HepG2 (cell line): ENCODE results near the gene NAT10. TPM values are rescaled to one million over a fixed set of nuclear protein-coding genes. Genes with fewer than 3 reads are reported as not detected.

Experiments used
- CAMTA2 ChIP-seq: sonication (generic); formaldehyde crosslinking; IDR thresholded peaks from 2 replicates; pipeline ENCODE4 v1.4.0; 2020; ENCODE audit warnings: mild to moderate bottlenecking, missing genetic modification reagents, borderline replicate concordance
- FIP1L1 ChIP-seq: fragments of 200-400 bp; formaldehyde crosslinking; IDR thresholded peaks from 2 replicates; pipeline ENCODE4 v1.6.1; 2018; ENCODE audit warnings: low read depth, mild to moderate bottlenecking, low read length, moderate library complexity, borderline replicate concordance; ENCODE audit not compliant: insufficient read depth
- KLF15 ChIP-seq: sonication (generic); formaldehyde crosslinking; IDR thresholded peaks from 2 replicates; pipeline ENCODE4 v1.8.1; 2023; ENCODE audit warnings: borderline replicate concordance, mild to moderate bottlenecking, inconsistent platforms, missing genetic modification reagents, mixed read lengths
- MED8 ChIP-seq: sonication (generic); formaldehyde crosslinking; IDR thresholded peaks from 2 replicates; pipeline ENCODE4 v1.8.1; 2023; ENCODE audit warnings: mild to moderate bottlenecking, missing genetic modification reagents; ENCODE audit not compliant: insufficient replicate concordance
- SNAI1 ChIP-seq: sonication (generic); formaldehyde crosslinking; IDR thresholded peaks from 2 replicates; pipeline ENCODE4 v1.5.0; 2020; ENCODE audit warnings: mild to moderate bottlenecking, missing genetic modification reagents, borderline replicate concordance
- TGIF2 ChIP-seq: IDR thresholded peaks from 2 replicates; pipeline ENCODE4 v1.6.1; 2016; ENCODE audit warnings: control low read depth, missing compliant biosample characterization
- ZBTB8A ChIP-seq: sonication (generic); formaldehyde crosslinking; IDR thresholded peaks from 2 replicates; pipeline ENCODE4 v1.4.0; 2020; ENCODE audit warnings: mild to moderate bottlenecking, low read depth, missing genetic modification reagents, borderline replicate concordance
- ZNF207 ChIP-seq: fragments of 450-650 bp; IDR thresholded peaks from 2 replicates; pipeline ENCODE4 v1.6.1; 2016; ENCODE audit warnings: antibody characterized with exemption, borderline replicate concordance
- ZNF263 ChIP-seq: sonication (generic); formaldehyde crosslinking; IDR thresholded peaks from 2 replicates; pipeline ENCODE4 v1.4.0; 2020; ENCODE audit warnings: missing genetic modification reagents
- ZNF674 ChIP-seq: sonication (generic); formaldehyde crosslinking; IDR thresholded peaks from 2 replicates; pipeline ENCODE4 v1.5.0; 2020; ENCODE audit warnings: low read depth, mild to moderate bottlenecking, missing genetic modification reagents
- ZNF777 ChIP-seq: sonication (generic); formaldehyde crosslinking; IDR thresholded peaks from 2 replicates; pipeline ENCODE4 v1.4.0; 2020; ENCODE audit warnings: missing genetic modification reagents
- polyA plus RNA-seq, 8 experiments: library from polyadenylated mRNA; depleted of rRNA in 3 of 8; stranded (reverse) in 7 of 8; unstranded in 1 of 8; fragments of >200 nt; fragmentation: Illumina TruSeq in 4 of 8; extraction: Trizol in 4 of 8; gene quantifications; 2 replicates each; pipeline versions ENCODE4 v1.2.1 to v1.2.3, GENCODE V29; 2011 to 2016; ENCODE audit warnings: low read depth in 4 of 8, missing spikeins in 1 of 8, mixed read lengths in 1 of 8; ENCODE audit not compliant: insufficient read depth in 1 of 8
- total RNA-seq, 5 experiments: library from RNA; depleted of rRNA; stranded (reverse); fragments of >200 nt; fragmentation: Illumina TruSeq; extraction: Trizol; gene quantifications; 2 replicates each; pipeline ENCODE4 v1.2.3, GENCODE V29; 2016; ENCODE audit warnings: low read depth in 1 of 5
- TF ChIP-seq, protein P1 (sequence below): sonication (generic); formaldehyde crosslinking; IDR thresholded peaks from 2 replicates; pipeline ENCODE4 v1.4.0; 2020; ENCODE audit warnings: mild to moderate bottlenecking, missing genetic modification reagents
- TF ChIP-seq, protein P2 (sequence below): sonication (generic); formaldehyde crosslinking; IDR thresholded peaks from 2 replicates; pipeline ENCODE4 v1.5.0; 2020; ENCODE audit warnings: mild to moderate bottlenecking, missing genetic modification reagents
- TF ChIP-seq, protein P3 (sequence below): sonication (generic); formaldehyde crosslinking; IDR thresholded peaks from 2 replicates; pipeline ENCODE4 v1.5.0; 2020; ENCODE audit warnings: missing genetic modification reagents
- TF ChIP-seq, protein P4 (sequence below): sonication (generic); formaldehyde crosslinking; IDR thresholded peaks from 2 replicates; pipeline ENCODE4 v1.9.0; 2022; ENCODE audit warnings: missing genetic modification reagents, mild to moderate bottlenecking, borderline replicate concordance

Gene NAT10
- total and polyA plus RNA-seq, 2 of the 13 experiments (the other 11 are each of a cell fraction or from before 2014, with no cell fraction given): 33.9 to 51.9 TPM

DNA sequence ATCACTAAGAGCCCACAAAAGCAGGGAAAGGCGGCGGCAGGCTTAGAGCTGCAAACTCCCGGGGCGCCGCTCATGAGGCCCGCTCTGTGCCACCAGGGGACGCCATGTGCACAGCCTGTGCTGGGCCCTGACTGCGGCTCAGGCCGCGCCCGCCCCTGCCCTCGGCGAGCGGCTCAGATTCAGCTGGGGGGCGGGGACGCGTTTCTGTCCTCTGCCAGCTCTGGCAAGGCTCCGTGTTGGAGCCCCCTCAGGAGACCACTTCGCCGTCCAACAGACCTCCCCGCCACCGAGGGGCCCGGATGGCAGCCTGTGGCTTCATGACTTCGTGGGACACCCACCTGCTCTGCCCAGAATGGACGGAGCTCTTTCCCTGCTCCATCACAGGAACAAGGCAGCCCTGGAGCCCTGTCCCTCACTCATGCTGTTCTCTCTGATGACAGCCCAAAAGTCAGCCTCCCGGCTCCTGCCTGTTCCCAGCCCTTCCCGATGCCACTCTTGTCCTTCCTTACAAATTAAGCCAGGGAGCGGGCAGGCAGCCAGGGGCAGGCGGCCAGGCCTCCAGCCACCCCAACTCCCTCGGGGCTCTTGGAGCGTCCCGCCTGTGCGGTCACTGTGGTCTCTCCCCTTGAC, 69.1 kb downstream of the NAT10 start (continued):
- TF ChIP-seq, protein P1, sequence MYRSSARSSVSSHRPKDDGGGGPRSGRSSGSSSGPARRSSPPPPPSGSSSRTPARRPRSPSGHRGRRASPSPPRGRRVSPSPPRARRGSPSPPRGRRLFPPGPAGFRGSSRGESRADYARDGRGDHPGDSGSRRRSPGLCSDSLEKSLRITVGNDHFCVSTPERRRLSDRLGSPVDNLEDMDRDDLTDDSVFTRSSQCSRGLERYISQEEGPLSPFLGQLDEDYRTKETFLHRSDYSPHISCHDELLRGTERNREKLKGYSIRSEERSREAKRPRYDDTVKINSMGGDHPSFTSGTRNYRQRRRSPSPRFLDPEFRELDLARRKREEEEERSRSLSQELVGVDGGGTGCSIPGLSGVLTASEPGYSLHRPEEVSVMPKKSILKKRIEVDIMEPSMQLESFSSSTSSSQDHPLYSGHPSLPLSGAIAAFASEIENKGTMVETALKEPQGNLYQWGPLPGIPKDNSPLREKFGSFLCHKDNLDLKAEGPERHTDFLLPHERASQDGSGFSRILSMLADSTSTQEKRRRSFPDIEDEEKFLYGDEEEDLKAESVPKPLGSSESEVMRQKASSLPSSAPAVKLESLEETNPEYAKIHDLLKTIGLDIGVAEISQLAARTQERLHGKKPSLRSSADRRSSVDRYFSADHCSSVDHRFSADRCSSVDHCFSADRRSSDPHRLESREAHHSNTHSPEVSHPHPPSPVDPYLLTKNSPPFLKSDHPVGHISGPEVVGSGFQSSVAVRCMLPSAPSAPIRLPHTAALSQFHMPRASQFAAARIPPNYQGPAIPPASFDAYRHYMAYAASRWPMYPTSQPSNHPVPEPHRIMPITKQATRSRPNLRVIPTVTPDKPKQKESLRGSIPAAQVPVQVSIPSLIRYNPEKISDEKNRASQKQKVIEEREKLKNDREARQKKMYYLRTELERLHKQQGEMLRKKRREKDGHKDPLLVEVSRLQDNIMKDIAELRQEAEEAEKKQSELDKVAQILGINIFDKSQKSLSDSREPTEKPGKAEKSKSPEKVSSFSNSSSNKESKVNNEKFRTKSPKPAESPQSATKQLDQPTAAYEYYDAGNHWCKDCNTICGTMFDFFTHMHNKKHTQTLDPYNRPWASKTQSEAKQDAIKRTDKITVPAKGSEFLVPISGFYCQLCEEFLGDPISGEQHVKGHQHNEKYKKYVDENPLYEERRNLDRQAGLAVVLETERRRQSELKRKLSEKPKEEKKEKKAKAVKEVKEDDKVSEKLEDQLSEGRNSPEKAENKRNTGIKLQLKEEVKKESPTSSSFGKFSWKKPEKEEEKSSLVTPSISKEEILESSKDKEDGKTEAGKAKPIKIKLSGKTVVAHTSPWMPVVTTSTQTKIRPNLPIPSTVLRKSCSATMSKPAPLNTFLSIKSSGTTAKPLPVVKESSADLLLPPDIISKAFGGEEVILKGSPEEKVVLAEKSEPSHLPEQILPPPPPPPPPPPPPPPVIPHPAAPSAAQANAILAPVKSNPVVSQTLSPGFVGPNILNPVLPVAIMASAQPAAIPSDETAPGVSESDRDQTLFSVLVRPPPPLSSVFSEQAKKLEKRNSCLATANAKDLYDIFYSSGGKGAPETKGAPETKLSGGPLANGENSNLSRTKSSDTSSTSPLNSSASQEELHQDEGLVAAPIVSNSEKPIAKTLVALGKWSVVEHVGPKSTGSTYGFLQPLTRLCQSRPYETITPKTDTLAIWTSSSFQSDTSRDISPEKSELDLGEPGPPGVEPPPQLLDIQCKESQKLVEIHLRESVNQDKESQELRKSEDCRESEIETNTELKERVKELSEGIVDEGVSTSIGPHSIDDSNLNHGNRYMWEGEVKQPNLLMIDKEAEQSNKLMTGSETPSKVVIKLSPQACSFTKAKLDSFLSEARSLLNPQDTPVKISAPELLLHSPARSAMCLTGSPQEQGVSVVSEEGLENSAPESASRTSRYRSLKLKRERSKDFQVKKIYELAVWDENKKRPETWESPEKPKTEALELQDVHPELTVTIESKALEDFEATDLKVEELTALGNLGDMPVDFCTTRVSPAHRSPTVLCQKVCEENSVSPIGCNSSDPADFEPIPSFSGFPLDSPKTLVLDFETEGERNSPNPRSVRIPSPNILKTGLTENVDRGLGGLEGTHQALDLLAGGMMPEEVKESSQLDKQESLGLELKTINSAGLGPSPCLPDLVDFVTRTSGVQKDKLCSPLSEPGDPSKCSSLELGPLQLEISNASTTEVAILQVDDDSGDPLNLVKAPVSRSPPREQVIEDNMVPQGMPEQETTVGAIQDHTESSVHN (CRISPR knock-in tag): no peak
- TF ChIP-seq, protein P2, sequence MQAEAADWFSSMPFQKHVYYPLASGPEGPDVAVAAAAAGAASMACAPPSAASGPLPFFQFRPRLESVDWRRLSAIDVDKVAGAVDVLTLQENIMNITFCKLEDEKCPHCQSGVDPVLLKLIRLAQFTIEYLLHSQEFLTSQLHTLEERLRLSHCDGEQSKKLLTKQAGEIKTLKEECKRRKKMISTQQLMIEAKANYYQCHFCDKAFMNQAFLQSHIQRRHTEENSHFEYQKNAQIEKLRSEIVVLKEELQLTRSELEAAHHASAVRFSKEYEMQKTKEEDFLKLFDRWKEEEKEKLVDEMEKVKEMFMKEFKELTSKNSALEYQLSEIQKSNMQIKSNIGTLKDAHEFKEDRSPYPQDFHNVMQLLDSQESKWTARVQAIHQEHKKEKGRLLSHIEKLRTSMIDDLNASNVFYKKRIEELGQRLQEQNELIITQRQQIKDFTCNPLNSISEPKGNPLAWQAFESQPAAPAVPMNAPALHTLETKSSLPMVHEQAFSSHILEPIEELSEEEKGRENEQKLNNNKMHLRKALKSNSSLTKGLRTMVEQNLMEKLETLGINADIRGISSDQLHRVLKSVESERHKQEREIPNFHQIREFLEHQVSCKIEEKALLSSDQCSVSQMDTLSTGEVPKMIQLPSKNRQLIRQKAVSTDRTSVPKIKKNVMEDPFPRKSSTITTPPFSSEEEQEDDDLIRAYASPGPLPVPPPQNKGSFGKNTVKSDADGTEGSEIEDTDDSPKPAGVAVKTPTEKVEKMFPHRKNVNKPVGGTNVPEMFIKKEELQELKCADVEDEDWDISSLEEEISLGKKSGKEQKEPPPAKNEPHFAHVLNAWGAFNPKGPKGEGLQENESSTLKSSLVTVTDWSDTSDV: no peak
- TF ChIP-seq ZNF674 (no peak), KLF15 (CRISPR knock-in tag) (no peak), CAMTA2 (CRISPR knock-in tag) (no peak), ZNF207 (no peak), SNAI1 (CRISPR knock-in tag) (no peak), ZNF777 (CRISPR knock-in tag) (peak; percentile 74; the same call in 1 of the 2 replicates), FIP1L1 (no peak), ZBTB8A (CRISPR knock-in tag) (no peak), TGIF2 (CRISPR knock-in tag) (no peak), MED8 (CRISPR knock-in tag) (no peak), ZNF263 (CRISPR knock-in tag) (peak; percentile 43; the same call in 1 of the 2 replicates)
- TF ChIP-seq, protein P3, sequence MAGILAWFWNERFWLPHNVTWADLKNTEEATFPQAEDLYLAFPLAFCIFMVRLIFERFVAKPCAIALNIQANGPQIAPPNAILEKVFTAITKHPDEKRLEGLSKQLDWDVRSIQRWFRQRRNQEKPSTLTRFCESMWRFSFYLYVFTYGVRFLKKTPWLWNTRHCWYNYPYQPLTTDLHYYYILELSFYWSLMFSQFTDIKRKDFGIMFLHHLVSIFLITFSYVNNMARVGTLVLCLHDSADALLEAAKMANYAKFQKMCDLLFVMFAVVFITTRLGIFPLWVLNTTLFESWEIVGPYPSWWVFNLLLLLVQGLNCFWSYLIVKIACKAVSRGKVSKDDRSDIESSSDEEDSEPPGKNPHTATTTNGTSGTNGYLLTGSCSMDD (CRISPR knock-in tag): no peak
- TF ChIP-seq, protein P4, sequence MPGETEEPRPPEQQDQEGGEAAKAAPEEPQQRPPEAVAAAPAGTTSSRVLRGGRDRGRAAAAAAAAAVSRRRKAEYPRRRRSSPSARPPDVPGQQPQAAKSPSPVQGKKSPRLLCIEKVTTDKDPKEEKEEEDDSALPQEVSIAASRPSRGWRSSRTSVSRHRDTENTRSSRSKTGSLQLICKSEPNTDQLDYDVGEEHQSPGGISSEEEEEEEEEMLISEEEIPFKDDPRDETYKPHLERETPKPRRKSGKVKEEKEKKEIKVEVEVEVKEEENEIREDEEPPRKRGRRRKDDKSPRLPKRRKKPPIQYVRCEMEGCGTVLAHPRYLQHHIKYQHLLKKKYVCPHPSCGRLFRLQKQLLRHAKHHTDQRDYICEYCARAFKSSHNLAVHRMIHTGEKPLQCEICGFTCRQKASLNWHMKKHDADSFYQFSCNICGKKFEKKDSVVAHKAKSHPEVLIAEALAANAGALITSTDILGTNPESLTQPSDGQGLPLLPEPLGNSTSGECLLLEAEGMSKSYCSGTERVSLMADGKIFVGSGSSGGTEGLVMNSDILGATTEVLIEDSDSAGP (CRISPR knock-in tag): peak; percentile 83
